HT-29 (cell line): ENCODE data around the gene ZIC1. TPM values are rescaled to one million over a fixed set of nuclear protein-coding genes. Genes with fewer than 3 reads are reported as not detected.

ENCODE experiments used
- DNase-seq: peaks from one replicate; pipeline ENCODE4 v3.0.0-alpha.2; 2015; ENCODE audit warnings: low spot score
- total RNA-seq: library from RNA; depleted of rRNA; stranded (reverse); fragments of >200 nt; shearing (Covaris generic); gene quantifications from 2 replicates; pipeline ENCODE4 v1.2.3, GENCODE V29; 2014; rRNA removed

The ZIC1 gene
- total RNA-seq, 1 experiment from 2014 or later: not detected

GRCh38 chr3:147422601-147423536 lies 13.7 kb downstream of the ZIC1 start:
- no peak for DNase-seq

DNA sequence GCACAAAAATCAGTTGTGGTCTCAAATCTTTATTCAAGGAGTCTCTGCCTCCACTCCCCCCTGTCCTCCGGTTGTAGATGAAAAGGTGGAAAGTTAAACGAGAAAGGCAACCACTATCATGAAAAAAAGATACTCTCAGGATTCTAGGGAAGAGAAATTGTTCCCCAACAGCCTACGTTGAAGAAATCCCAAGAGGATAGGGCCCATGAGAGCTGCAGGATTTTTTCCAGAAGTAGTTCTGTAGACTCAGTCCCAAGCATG lies 14.3 kb downstream of the ZIC1 start:
- DNase-seq: no peak

DNA sequence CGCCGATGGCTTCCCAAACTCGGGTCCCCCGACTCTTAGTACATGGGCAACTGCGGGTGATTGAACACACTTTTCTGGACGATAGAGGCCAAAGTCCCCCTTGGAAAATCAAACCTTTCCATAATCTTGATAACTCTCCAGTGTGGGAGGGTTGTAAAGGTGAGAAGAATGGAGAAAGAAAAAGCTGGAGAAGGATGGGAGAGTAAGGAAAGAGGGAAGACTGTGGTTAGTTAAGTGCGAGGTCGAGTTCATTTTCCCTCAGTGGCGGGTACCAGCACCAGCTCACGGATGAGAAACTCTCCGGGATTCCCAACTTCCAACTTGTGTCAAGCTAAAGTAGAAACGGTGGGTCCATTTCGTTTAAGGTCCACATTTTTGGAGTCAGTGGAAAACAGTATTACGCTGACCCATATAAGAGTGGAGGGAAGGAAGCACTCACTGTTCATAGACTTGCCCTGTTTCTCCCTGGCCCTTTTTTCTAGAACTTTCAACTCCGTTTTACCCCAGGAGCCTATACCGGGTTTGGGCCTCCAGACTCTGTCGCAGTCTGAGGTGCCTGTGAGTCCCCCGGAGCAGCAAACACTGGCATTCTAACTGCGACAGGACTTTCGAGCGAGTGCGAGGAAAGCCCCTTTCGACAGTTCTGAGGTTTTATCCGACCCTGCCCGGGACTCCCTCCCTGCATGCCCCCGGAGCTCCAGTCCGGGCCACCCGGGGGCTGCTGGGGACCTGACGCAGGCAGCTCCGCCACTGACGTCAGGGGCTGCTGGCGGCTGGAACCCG lies 14.8 kb downstream of the ZIC1 start:
- DNase-seq: no peak

GRCh38 chr3:147424581-147425387 lies 15.6 kb downstream of the ZIC1 start:
- DNase-seq: no peak

DNA sequence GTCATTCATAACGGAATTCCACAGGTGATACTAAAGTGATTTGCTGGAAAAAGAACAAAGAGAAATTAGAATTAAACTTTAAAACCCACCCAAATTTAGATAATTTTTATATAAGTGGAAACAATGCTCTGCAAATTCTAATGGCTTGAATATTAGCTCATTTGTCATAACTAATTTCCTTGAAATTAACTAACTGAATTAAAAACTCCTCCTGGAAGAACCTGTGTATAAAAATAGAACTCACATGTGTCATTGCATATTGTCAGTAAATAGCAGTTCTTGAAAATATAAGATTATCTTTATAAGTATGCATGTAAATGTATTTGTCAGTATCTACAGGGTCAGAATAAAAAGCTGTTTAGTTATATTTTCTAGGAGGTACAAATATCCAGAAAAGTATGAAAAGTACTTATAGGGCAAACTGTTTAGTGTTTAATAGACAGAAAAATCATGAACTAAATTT lies 16.3 kb downstream of the ZIC1 start:
- no peak for DNase-seq

DNA sequence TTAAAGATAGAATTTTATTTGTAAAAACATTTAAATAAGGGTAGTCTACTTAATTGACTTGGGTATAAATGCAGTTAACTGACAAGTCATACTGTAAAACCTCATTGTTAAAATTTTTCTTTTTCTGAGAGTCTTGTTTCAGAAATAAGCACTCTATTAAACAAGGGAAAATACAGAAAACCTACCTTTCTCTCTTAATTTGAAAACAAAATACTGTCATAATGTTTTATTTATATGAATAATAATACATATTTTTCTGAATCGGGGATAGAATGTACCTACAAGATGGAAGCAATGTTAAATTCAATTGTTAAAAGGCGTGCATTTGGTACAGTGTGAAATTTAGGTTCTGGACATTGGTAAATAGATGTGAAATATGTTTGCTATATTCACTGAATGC lies 17.8 kb downstream of the ZIC1 start:
- no peak for DNase-seq

DNA sequence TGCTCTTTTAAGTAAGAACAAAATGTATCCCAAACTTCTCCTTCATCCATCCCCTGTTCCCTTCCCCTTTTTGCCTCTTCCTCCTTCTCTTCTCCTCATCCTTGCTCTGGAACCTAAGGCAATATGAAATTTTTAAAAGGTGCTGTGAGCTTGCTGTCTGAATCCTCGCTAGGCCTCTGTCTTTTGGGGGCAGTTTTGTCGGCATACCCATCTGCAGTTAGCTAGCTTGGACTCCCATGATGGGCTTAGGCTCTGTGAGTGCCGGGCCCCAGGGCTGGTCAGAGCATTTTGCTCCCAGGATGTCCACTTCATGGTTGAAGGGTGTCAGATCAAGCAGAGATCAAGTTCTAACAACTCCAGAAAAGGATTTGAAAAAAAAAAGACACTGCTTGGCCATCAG lies 18.6 kb downstream of the ZIC1 start:
- DNase-seq: no peak

- no peak for DNase-seq
Measured at GRCh38 chr3:147428326-147428725, 19.2 kb downstream of the ZIC1 start.

GRCh38 chr3:147428754-147429153 lies 19.6 kb downstream of the ZIC1 start:
- no peak for DNase-seq

GRCh38 chr3:147431751-147432150 lies 22.6 kb downstream of the ZIC1 start:
- no peak for DNase-seq

GRCh38 chr3:147447224-147447623 lies 38.1 kb downstream of the ZIC1 start:
- no peak for DNase-seq

DNA sequence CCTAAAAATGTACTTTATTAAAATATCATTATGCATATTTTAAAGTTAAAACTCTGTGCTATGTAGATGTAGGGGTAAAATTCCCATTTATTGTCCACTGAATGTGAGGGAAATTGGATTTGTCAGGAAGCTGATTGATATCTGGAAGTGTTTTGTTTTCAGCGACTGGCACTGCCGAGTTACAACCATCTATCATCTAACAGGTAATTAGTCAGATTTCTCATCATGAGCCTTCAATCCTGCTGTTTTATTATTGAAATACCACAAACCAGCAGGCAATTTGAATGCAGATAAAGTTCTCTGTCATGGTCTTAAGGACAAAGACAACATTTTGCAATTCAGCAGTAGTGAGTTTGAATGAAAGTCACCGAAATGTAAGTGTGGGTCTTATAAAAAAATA lies 40.5 kb downstream of the ZIC1 start:
- DNase-seq: no peak

DNA sequence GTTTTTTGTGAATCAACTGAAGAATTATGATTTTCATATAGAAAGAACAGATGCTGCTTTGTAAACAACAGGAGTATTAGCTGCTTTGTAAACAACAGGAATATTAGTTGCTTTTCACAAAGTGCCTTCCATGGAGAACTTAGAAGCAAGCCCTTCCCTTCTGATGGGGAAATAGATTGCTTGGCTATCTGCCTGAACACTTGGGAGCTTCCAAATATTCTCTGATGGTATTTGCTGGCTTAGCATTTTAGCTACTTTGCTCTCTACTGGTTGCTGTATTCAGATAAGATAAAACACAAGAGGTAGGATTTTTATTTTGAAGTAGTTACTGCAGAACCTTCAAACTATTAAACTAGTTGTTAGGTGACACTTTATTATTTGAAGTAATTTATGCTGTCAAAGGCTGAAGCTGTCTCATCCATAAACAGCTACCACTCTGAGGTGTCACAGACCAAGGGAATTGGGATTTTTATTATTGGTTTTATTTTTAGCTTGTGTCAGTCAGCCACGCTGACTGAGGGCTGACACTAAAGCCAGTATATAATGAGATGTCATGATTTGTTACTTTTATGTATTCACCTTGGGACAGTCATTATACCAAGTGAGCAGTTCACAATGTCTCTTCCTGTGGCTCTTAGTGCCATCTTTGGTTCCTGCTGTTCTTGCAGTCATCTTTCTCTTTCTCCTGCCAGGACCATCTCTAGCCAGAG lies 50.0 kb downstream of the ZIC1 start:
- no peak for DNase-seq

DNA sequence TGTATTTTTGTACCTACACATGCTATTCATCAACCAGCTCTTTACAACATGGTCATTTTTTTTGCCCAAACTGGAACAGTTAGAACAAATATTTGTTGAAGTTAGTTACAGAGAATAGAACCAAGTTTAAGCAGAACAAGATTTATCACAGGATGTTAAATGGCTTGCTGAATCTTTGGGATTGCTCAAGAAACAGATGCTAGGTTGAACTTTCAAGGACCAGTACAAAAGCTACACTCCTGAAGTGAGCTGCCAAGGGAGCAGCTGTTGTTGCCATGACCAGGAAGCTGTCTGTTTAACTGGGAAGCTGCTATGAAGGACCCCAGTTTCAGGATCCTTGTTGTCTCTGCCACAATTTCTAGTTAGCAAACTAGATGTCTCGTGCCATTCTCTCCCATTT lies 53.7 kb downstream of the ZIC1 start:
- DNase-seq: no peak

Other genes with a start within 250 kb of the ZIC1 start
- not detected in 2 replicates for gene ZIC4, start 2.8 kb upstream of the ZIC1 start, total RNA-seq